SK-N-SH (cell line): Measurements from ENCODE around the gene MAP6D1. TPM values are rescaled to one million over a fixed set of nuclear protein-coding genes. Genes with fewer than 3 reads are reported as not detected.

Experiments
- CTCF ChIA-PET: fragments of 300-600, 350-600 bp; formaldehyde crosslinking; extraction: SDS; loops from one replicate; lab custom pipeline; 2021; lab: Yijun Ruan, JAX
- POLR2A ChIA-PET: fragments of 350-600 bp; sonication (Branson Sonifier 250); formaldehyde crosslinking; extraction: SDS; loops from one replicate; lab custom pipeline; 2020; ENCODE audit warnings: antibody characterized with exemption, inconsistent platforms; lab: Yijun Ruan, JAX
- DNase-seq: peaks from one replicate; pipeline ENCODE4 v3.0.0; 2012
- H2AFZ ChIP-seq: fragments of 200-600 bp; sonication (generic); 2 replicates; pipeline ENCODE4 v1.8.1; 2016; ENCODE audit warnings: antibody characterized with exemption, mild to moderate bottlenecking, low read depth
- H3F3A ChIP-seq: fragments of 200-600 bp; sonication (generic); replicated peaks from 2 replicates; pipeline ENCODE3; 2016; ENCODE audit warnings: antibody characterized with exemption, mild to moderate bottlenecking; ENCODE audit not compliant: insufficient read depth
- H3K27ac ChIP-seq, 2 experiments: fragments of 200-500 bp in 1 of 2; fragments of 200-600 bp in 1 of 2; sonication (Bioruptor generic) in 1 of 2; sonication (generic), shearing (Covaris generic) in 1 of 2; 2 replicates each; pipeline versions ENCODE4 v1.5.1 to v1.6.1; 2014 to 2016; ENCODE audit warnings: low read depth in 2 of 2, inconsistent platforms in 1 of 2, low read length in 1 of 2, mild to moderate bottlenecking in 1 of 2, mixed read lengths in 1 of 2
- H3K27me3 ChIP-seq: fragments of 200-600 bp; sonication (generic), shearing (Covaris generic); 2 replicates; pipeline ENCODE4 v1.6.1; 2016; ENCODE audit warnings: mixed run types; ENCODE audit not compliant: insufficient read depth
- H3K36me3 ChIP-seq, 2 experiments: fragments of 200-500 bp in 1 of 2; fragments of 200-600 bp in 1 of 2; sonication (Bioruptor generic) in 1 of 2; sonication (generic) in 1 of 2; replicated peaks in 1 of 2; 2 replicates each; pipeline versions ENCODE3 to v1.5.1; 2014 to 2016; ENCODE audit warnings: low read length in 1 of 2, mild to moderate bottlenecking in 1 of 2; ENCODE audit not compliant: insufficient read depth in 2 of 2, control insufficient read depth in 1 of 2
- H3K4me1 ChIP-seq, 2 experiments: fragments of 200-500 bp in 1 of 2; fragments of 200-600 bp in 1 of 2; sonication (Bioruptor generic) in 1 of 2; sonication (generic), shearing (Covaris generic) in 1 of 2; 2 replicates each; pipeline versions ENCODE4 v1.5.1 to v1.6.1; 2014 to 2016; ENCODE audit warnings: low read depth in 1 of 2, low read length in 1 of 2, mixed run types in 1 of 2; ENCODE audit not compliant: insufficient read depth in 2 of 2, control insufficient read depth in 1 of 2
- H3K4me2 ChIP-seq: fragments of 200-600 bp; sonication (generic), shearing (Covaris generic); 2 replicates; pipeline ENCODE4 v1.6.1; 2017; ENCODE audit warnings: mixed run types
- H3K4me3 ChIP-seq, 2 experiments: fragments of 200-500 bp in 1 of 2; fragments of 200-600 bp in 1 of 2; sonication (Bioruptor generic) in 1 of 2; sonication (generic), shearing (Covaris generic) in 1 of 2; 2 replicates each; pipeline versions ENCODE4 v1.5.1 to v1.8.1; 2014 to 2016; ENCODE audit warnings: low read depth in 2 of 2, inconsistent platforms in 1 of 2, low read length in 1 of 2, mild to moderate bottlenecking in 1 of 2, mixed read lengths in 1 of 2, moderate library complexity in 1 of 2
- H3K79me2 ChIP-seq: fragments of 200-600 bp; sonication (generic); 2 replicates; pipeline ENCODE4 v1.8.1; 2017; ENCODE audit warnings: mild to moderate bottlenecking; ENCODE audit not compliant: insufficient read depth
- H3K9ac ChIP-seq: fragments of 200-600 bp; sonication (generic); 2 replicates; pipeline ENCODE4 v1.6.1; 2017; ENCODE audit warnings: mixed run types
- H3K9me2 ChIP-seq: fragments of 200-600 bp; sonication (generic); 2 replicates; pipeline ENCODE4 v1.6.1; 2017; ENCODE audit warnings: mixed run types
- H3K9me3 ChIP-seq: fragments of 200-600 bp; sonication (generic); 2 replicates; pipeline ENCODE4 v1.6.1; 2017; ENCODE audit warnings: mixed run types, mild to moderate bottlenecking, moderate library complexity
- H4K20me1 ChIP-seq: fragments of 200-600 bp; sonication (generic); 2 replicates; pipeline ENCODE4 v1.6.1; 2017; ENCODE audit warnings: mild to moderate bottlenecking, mixed run types; ENCODE audit not compliant: insufficient read depth
- CHD2 ChIP-seq: fragments of 150-350 bp; IDR thresholded peaks from 2 replicates; pipeline ENCODE4 v1.6.1; 2018; ENCODE audit warnings: low read length; ENCODE audit not compliant: partially characterized antibody
- ELF1 ChIP-seq: IDR thresholded peaks from 2 replicates; pipeline ENCODE4 v1.4.0; 2012
- EP300 ChIP-seq, 2 experiments: IDR thresholded peaks; 2 replicates each; pipeline versions ENCODE4 v1.4.0 to v1.6.1; 2012; ENCODE audit warnings: borderline replicate concordance in 1 of 2, low read depth in 1 of 2, low read length in 1 of 2
- GABPA ChIP-seq: IDR thresholded peaks from 2 replicates; pipeline ENCODE4 v1.4.0; 2012; ENCODE audit warnings: low read depth, mild to moderate bottlenecking
- IRF3 ChIP-seq: fragments of 150-350 bp; IDR thresholded peaks from 2 replicates; pipeline ENCODE4 v1.6.1; 2016; ENCODE audit warnings: mild to moderate bottlenecking, low read depth, low read length
- JUND ChIP-seq: IDR thresholded peaks from 2 replicates; pipeline ENCODE4 v1.4.0; 2012
- MEF2A ChIP-seq: IDR thresholded peaks from 2 replicates; pipeline ENCODE4 v1.4.0; 2012; ENCODE audit warnings: low read depth, borderline replicate concordance
- MXI1 ChIP-seq: IDR thresholded peaks from 2 replicates; pipeline ENCODE4 v1.6.1; 2012; ENCODE audit warnings: mild to moderate bottlenecking, low read depth, low read length, improper control_type of control experiment
- NFIC ChIP-seq: IDR thresholded peaks from 2 replicates; pipeline ENCODE4 v1.4.0; 2012; ENCODE audit warnings: borderline replicate concordance
- PBX3 ChIP-seq: IDR thresholded peaks from 2 replicates; pipeline ENCODE4; 2012
- RAD21 ChIP-seq: IDR thresholded peaks from 2 replicates; pipeline ENCODE4 v1.6.1; 2012; ENCODE audit warnings: mild to moderate bottlenecking, low read length
- RCOR1 ChIP-seq: fragments of 150-350 bp; IDR thresholded peaks from 2 replicates; pipeline ENCODE4 v1.6.1; 2017; ENCODE audit warnings: antibody characterized with exemption, low read length
- REST ChIP-seq: IDR thresholded peaks from 2 replicates; pipeline ENCODE4 v1.6.1; 2012; ENCODE audit warnings: mild to moderate bottlenecking, low read depth, low read length, moderate library complexity
- RXRA ChIP-seq: IDR thresholded peaks from 2 replicates; pipeline ENCODE4 v1.4.0; 2012; ENCODE audit warnings: low read depth, mild to moderate bottlenecking, borderline replicate concordance
- SIN3A ChIP-seq: IDR thresholded peaks from 2 replicates; pipeline ENCODE4 v1.6.1; 2012; ENCODE audit warnings: low read depth, mild to moderate bottlenecking, low read length, moderate library complexity, borderline replicate concordance
- TEAD4 ChIP-seq: IDR thresholded peaks from 2 replicates; pipeline ENCODE4 v1.4.0; 2012; ENCODE audit warnings: mild to moderate bottlenecking, borderline replicate concordance; ENCODE audit not compliant: insufficient read depth
- USF2 ChIP-seq: fragments of 150-350 bp; IDR thresholded peaks from 2 replicates; pipeline ENCODE4 v1.6.1; 2017; ENCODE audit warnings: antibody characterized with exemption, low read length, low read depth, borderline replicate concordance
- ZBTB33 ChIP-seq: IDR thresholded peaks from 2 replicates; pipeline ENCODE4 v1.4.0; 2012; ENCODE audit warnings: low read depth, borderline replicate concordance
- WGBS: methylation state at CpG from one replicate; pipeline ENCODE4 v1.1.6; 2017; ENCODE audit warnings: low lambda C conversion rate; 5-methylcytosine and 5-hydroxymethylcytosine counted together
- polyA plus RNA-seq, 3 experiments: library from polyadenylated mRNA; depleted of rRNA; stranded (reverse); fragments of >200 nt; gene quantifications; 2 replicates each; pipeline ENCODE4 v1.2.3, GENCODE V29; 2012

Gene MAP6D1
- polyA plus RNA-seq, 1 of the 3 experiments (the other 2 are of a cell fraction) = 2.6 TPM

GRCh38 chr3:183837390-183837789 is 12.0 kb upstream of the MAP6D1 start:
- no peak for TF ChIP-seq MXI1
- TF ChIP-seq EP300 (IDR thresholded peaks at IDR 0.05; ENCODE audit: borderline replicate concordance in 1 of 2, low read depth in 1 of 2, low read length in 1 of 2) = no peak
- no peak for TF ChIP-seq RCOR1
- no peak for TF ChIP-seq RAD21
- TF ChIP-seq USF2 = no peak
- no peak for TF ChIP-seq SIN3A
- TF ChIP-seq NFIC = no peak
- no peak for TF ChIP-seq JUND
- Histone ChIP-seq H2AFZ (no peak overlapping the region), H3K36me3 (peaks cover 18 to 55% of the 10 kb centered on the region in 2 experiments), H3K4me2 (no peak overlapping the region), H3K27ac (no peak overlapping the region), H4K20me1 (no peaks in the 10 kb centered on the region), H3K79me2 (peaks cover 3% of the 10 kb centered on the region; the same call in 1 of the 2 replicates), H3K9me3 (no peaks in the 10 kb centered on the region), H3K4me1 (no peaks in the 10 kb centered on the region), H3K9ac (no peak overlapping the region), H3F3A (no peaks in the 10 kb centered on the region), H3K4me3 (no peak overlapping the region), H3K9me2 (no peaks in the 10 kb centered on the region), H3K27me3 (no peaks in the 10 kb centered on the region)
- CTCF ChIA-PET = no interaction called here
- POLR2A ChIA-PET = no interaction called here
- WGBS = over 99% methylated on average over 9 of the region's 9 CpGs
- no peak for DNase-seq

- Histone ChIP-seq H3K4me3 (no peak overlapping the region), H3K79me2 (peaks cover 3% of the 10 kb centered on the region; the same call in 1 of the 2 replicates), H3K27ac (no peak overlapping the region), H3K27me3 (no peaks in the 10 kb centered on the region), H4K20me1 (no peaks in the 10 kb centered on the region), H3K9me3 (no peaks in the 10 kb centered on the region), H3F3A (peaks cover 3% of the 10 kb centered on the region), H2AFZ (no peak overlapping the region), H3K4me2 (no peak overlapping the region), H3K36me3 (peaks cover 11 to 54% of the 10 kb centered on the region in 2 experiments), H3K9ac (no peak overlapping the region), H3K4me1 (peaks cover 0 to 3% of the 10 kb centered on the region in 2 experiments; a peak in 1 of 4 replicates), H3K9me2 (no peaks in the 10 kb centered on the region)
- TF ChIP-seq REST (no peak), TEAD4 (no peak), PBX3 (no peak), CHD2 (no peak), MEF2A (no peak), JUND (no peak), ELF1 (no peak), IRF3 (no peak), GABPA (no peak), RCOR1 (no peak), EP300 (IDR thresholded peaks at IDR 0.05; ENCODE audit: borderline replicate concordance in 1 of 2, low read depth in 1 of 2, low read length in 1 of 2) (no peak), SIN3A (no peak), RXRA (no peak), ZBTB33 (no peak)
- DNase-seq = no peak
- 94% methylated on average over 6 of the region's 6 CpGs for WGBS
- POLR2A ChIA-PET = no interaction called here
- CTCF ChIA-PET = interaction anchor here (1.0 kb wide), 1 partner anchor 8 kb away, joined by 3 read pairs; the partner anchor contains the start of gene MAP6D1
These were observed 8.1 kb upstream of the MAP6D1 start for GRCh38 chr3:183833516-183833915.
